Upper lobe of right lung (tissue), 1 donor: ENCODE measurements around the gene UCHL3. TPM values are rescaled to one million over a fixed set of nuclear protein-coding genes. Genes with fewer than 3 reads are reported as not detected.

Experiments used
- ATAC-seq: fragments of 200-7000 bp; cut with Tn5 transposase; one replicate; pipeline ENCODE4 v1.9.1; 2020; ENCODE audit warnings: mild to moderate bottlenecking, moderate library complexity
- DNase-seq: peaks from one replicate; pipeline ENCODE4 v3.0.0-alpha.2; 2020
- H3K27ac ChIP-seq: fragments of 200-600 bp; one replicate; pipeline ENCODE4 v1.8.0; 2022
- H3K27me3 ChIP-seq: fragments of 200-600 bp; one replicate; pipeline ENCODE4 v1.8.0; 2022; ENCODE audit warnings: mild to moderate bottlenecking
- H3K36me3 ChIP-seq: fragments of 200-600 bp; one replicate; pipeline ENCODE4 v1.8.0; 2022
- H3K4me1 ChIP-seq: fragments of 200-600 bp; one replicate; pipeline ENCODE4 v1.8.0; 2022
- H3K4me3 ChIP-seq: fragments of 200-600 bp; one replicate; pipeline ENCODE4 v1.8.0; 2022; ENCODE audit warnings: mild to moderate bottlenecking
- H3K9me3 ChIP-seq: fragments of 200-600 bp; one replicate; pipeline ENCODE4 v1.8.0; 2022
- intact Hi-C: fragments of 100-400 bp; cut with DNase I; formaldehyde crosslinking; loops from one replicate; pipeline ENCODE4 v1.11.0; 2022
- long read RNA-seq: library from polyadenylated mRNA; unstranded; transcript quantifications from one replicate; pipeline ENCODE4 v2.0.0, GENCODE V29; 2021
- total RNA-seq: library from RNA; stranded (reverse); fragmentation: NEBNext Ultra II Directional; extraction: Animal tissue kit (Norgen Biotek cat#: 25700); gene quantifications from one replicate; pipeline ENCODE4 v1.2.1, GENCODE V29; 2021
- TF ChIP-seq, protein P1 (sequence below): fragments of 200-600 bp; IDR thresholded peaks from one replicate; pipeline ENCODE4 v1.8.0; 2022; ENCODE audit warnings: antibody characterized with exemption
- donor health status: DM: no; HTN: yes; CAD: no; lungs with severe emphysema.

The UCHL3 gene
- 12.9 TPM for total RNA-seq
- long read RNA-seq, partial matches to known transcripts = 0 of 2 reads
- long read RNA-seq, other reads (novel, unspliced or antisense) = 1 of 2 reads

DNA sequence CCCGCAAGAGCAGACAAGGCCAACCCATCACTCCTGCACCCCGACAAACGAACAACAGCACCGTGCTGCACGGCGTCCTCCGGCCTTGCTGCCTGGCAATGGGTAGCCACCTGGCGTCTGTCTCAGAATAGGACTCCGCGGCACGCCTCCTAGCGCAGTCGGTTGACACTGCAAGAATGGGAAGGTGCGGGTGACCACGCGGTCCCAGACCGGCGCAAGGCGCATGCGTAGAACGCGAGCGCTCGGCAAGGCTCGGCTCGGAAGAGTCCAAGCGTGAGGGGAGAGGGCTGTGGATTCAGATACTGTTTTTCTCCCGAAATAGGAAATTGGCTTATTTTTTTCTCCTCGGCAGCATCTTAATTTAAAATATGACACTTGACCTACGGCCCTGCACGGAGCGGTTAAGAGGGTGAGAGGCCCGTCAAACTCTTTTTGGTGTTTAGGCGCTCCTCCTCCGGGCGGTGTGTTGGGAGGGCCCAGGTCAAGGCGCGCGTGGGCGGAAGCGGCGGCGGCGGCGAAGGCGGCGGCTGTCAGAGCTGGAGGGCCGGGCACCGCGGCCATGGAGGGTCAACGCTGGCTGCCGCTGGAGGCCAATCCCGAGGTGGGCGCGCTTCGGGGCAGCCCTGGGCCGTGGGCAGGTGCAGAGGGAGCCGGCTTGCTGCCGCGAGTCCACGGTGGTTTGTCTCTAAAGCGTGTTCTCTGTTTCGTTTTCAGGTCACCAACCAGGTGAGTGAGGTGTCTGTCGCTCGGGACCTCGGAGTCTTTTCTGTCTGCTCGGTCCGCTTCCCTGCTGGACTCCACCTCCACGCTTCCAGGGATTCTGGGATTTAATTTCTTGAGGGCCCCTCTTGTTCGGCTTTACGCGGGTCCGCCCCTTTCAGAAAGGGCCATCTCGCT lies at the start of gene UCHL3:
Gene UCHL3, plus strand, starts transcription at position 530 of the 897 bp plus-strand sequence. Its CDS starts 30 bp downstream, at position 560.
- DNase-seq (peak; percentile 99), ATAC-seq (peak; percentile 97)
- H3K4me3 ChIP-seq = peak within 1 kb of the TSS; percentile 93
- H3K9me3 ChIP-seq = no peaks in the 10 kb centered on the region
- no peaks in the 10 kb centered on the region for H3K27me3 ChIP-seq
- peak within 1 kb of the TSS; percentile 93 for H3K27ac ChIP-seq
- TF ChIP-seq, protein P1, sequence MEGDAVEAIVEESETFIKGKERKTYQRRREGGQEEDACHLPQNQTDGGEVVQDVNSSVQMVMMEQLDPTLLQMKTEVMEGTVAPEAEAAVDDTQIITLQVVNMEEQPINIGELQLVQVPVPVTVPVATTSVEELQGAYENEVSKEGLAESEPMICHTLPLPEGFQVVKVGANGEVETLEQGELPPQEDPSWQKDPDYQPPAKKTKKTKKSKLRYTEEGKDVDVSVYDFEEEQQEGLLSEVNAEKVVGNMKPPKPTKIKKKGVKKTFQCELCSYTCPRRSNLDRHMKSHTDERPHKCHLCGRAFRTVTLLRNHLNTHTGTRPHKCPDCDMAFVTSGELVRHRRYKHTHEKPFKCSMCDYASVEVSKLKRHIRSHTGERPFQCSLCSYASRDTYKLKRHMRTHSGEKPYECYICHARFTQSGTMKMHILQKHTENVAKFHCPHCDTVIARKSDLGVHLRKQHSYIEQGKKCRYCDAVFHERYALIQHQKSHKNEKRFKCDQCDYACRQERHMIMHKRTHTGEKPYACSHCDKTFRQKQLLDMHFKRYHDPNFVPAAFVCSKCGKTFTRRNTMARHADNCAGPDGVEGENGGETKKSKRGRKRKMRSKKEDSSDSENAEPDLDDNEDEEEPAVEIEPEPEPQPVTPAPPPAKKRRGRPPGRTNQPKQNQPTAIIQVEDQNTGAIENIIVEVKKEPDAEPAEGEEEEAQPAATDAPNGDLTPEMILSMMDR = peak; percentile 90
- peaks cover 8% of the 10 kb centered on the region for H3K4me1 ChIP-seq
- intact Hi-C loops = no loop called here
- no peaks in the 10 kb centered on the region for H3K36me3 ChIP-seq

DNA sequence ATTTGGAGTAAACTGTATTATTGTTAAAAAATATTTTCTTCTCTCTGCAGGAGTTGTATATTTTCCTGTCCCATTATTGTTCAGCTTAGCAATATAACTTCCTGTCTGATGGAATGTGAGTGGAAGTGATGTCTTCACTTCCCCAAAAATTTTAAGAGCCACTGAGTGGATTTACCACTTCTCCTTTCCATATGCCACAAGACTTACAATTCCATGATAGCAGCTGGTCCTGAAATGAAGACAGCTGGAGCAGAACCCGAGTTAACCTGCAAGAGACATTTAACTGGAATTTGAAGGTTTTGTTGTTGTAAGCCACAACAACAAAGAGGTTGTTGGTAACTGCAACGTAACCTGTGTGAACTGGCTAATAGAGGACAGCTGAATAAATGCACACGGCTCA lies 44.3 kb upstream of the UCHL3 start:
- no peaks in the 10 kb centered on the region for H3K27me3 ChIP-seq
- intact Hi-C loops = no loop called here
- H3K4me3 ChIP-seq = no peak overlapping the region
- DNase-seq (no peak), ATAC-seq (peak; percentile 71)
- H3K9me3 ChIP-seq = no peaks in the 10 kb centered on the region
- no peak overlapping the region for H3K27ac ChIP-seq
- TF ChIP-seq, protein P1 = no peak
- H3K4me1 ChIP-seq = no peaks in the 10 kb centered on the region
- no peaks in the 10 kb centered on the region for H3K36me3 ChIP-seq

- DNase-seq = no peak
- no peak overlapping the region for H3K4me3 ChIP-seq
- no peak for ATAC-seq
- intact Hi-C loops = no loop called here
- H3K4me1 ChIP-seq = no peaks in the 10 kb centered on the region
- TF ChIP-seq, protein P1 = no peak
- H3K27ac ChIP-seq = no peak overlapping the region
- no peaks in the 10 kb centered on the region for H3K9me3 ChIP-seq
- H3K27me3 ChIP-seq = no peaks in the 10 kb centered on the region
- H3K36me3 ChIP-seq = no peaks in the 10 kb centered on the region
Observed at GRCh38 chr13:75506018-75506417, 43.6 kb upstream of the UCHL3 start.

GRCh38 chr13:75507027-75508001 lies 42.3 kb upstream of the UCHL3 start:
- intact Hi-C loops = no loop called here
- no peaks in the 10 kb centered on the region for H3K9me3 ChIP-seq
- no peaks in the 10 kb centered on the region for H3K4me1 ChIP-seq
- DNase-seq (no peak), ATAC-seq (peak; percentile 46)
- no peaks in the 10 kb centered on the region for H3K27me3 ChIP-seq
- H3K36me3 ChIP-seq = no peaks in the 10 kb centered on the region
- TF ChIP-seq, protein P1 = no peak
- no peak overlapping the region for H3K27ac ChIP-seq
- no peak overlapping the region for H3K4me3 ChIP-seq

- Histone ChIP-seq H3K4me3 (no peak overlapping the region), H3K27ac (no peak overlapping the region), H3K36me3 (no peaks in the 10 kb centered on the region), H3K4me1 (no peaks in the 10 kb centered on the region), H3K9me3 (no peaks in the 10 kb centered on the region), H3K27me3 (no peaks in the 10 kb centered on the region)
- ATAC-seq (peak; percentile 7), DNase-seq (no peak)
- TF ChIP-seq, protein P1 = no peak
- intact Hi-C loops = no loop called here
Observed at GRCh38 chr13:75508002-75508548, 41.5 kb upstream of the UCHL3 start.
